ENCODE measurements around the gene IFITM5.

- no peak for TF ChIP-seq CTCF (IDR thresholded peaks at IDR 0.05)
- TF ChIP-seq POLR2AphosphoS5 (IDR thresholded peaks at IDR 0.05), result no peak
Observed at GRCh38 chr11:316891-317301, 17.6 kb upstream of the IFITM5 start.

Data from breast epithelium (tissue), 3 donors.